Adipocyte (in vitro differentiated cells): ENCODE data around the gene AGGF1.
A peak's percentile ranks its signal among the peaks of the same experiment; 100 is the strongest.
"Not testable (repeated sequence)": the region's sequence is repeated elsewhere in the genome, so short reads cannot be mapped to it uniquely, and the experiment has no call there.

Experiments
- DNase-seq: peaks from one replicate; pipeline ENCODE4 v3.0.0-alpha.2; 2015; ENCODE audit warnings: low read depth
- H3K27me3 ChIP-seq: replicated peaks from 2 replicates; pipeline ENCODE4 v1.7.0; 2013; ENCODE audit warnings: mild to moderate bottlenecking, low read length, moderate library complexity; ENCODE audit not compliant: control insufficient read depth, insufficient read depth
- H3K36me3 ChIP-seq: 2 replicates; pipeline ENCODE4 v1.7.0; 2013; ENCODE audit warnings: low read length, mild to moderate bottlenecking, moderate library complexity; ENCODE audit not compliant: control insufficient read depth, insufficient read depth, severe bottlenecking
- H3K4me1 ChIP-seq: 2 replicates; pipeline ENCODE4 v1.7.0; 2013; ENCODE audit warnings: mild to moderate bottlenecking, low read length, moderate library complexity; ENCODE audit not compliant: control insufficient read depth, insufficient read depth
- H3K4me3 ChIP-seq: 2 replicates; pipeline ENCODE4 v1.7.0; 2013; ENCODE audit warnings: mild to moderate bottlenecking, low read length, moderate library complexity
- H3K9ac ChIP-seq: 2 replicates; pipeline ENCODE4 v1.7.0; 2013; ENCODE audit warnings: mild to moderate bottlenecking, low read length, moderate library complexity
- H3K9me3 ChIP-seq: 2 replicates; pipeline ENCODE4 v1.7.0; 2013; ENCODE audit warnings: mild to moderate bottlenecking, low read length, moderate library complexity; ENCODE audit not compliant: control insufficient read depth

AGGF1 gene

DNA sequence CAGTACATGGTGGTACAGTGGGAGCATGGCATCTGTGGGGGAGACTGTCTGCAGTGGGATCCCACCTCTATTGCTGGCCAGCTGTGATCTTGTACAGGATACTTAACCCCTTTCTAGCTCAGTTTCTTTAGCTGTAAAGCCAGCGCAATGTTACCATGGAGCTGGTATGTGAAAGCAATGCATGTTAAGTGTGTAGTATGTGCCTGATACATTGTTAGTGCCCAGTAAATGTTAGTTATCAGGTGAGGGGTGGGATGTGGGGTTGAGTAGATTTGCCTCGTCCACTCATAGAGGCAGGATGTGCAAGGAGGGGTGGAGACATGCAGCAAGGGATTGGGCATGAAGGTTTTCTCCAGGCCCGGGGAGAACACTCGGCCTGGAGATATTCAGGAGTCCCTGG lies 44.5 kb downstream of the AGGF1 start:
- no peak overlapping the region for H3K9ac ChIP-seq
- H3K27me3 ChIP-seq = no peaks in the 10 kb centered on the region
- no peak for DNase-seq
- H3K4me3 ChIP-seq = no peak overlapping the region
- no peaks in the 10 kb centered on the region for H3K36me3 ChIP-seq
- H3K4me1 ChIP-seq = peaks cover 10% of the 10 kb centered on the region
- H3K9me3 ChIP-seq = no peaks in the 10 kb centered on the region

DNA sequence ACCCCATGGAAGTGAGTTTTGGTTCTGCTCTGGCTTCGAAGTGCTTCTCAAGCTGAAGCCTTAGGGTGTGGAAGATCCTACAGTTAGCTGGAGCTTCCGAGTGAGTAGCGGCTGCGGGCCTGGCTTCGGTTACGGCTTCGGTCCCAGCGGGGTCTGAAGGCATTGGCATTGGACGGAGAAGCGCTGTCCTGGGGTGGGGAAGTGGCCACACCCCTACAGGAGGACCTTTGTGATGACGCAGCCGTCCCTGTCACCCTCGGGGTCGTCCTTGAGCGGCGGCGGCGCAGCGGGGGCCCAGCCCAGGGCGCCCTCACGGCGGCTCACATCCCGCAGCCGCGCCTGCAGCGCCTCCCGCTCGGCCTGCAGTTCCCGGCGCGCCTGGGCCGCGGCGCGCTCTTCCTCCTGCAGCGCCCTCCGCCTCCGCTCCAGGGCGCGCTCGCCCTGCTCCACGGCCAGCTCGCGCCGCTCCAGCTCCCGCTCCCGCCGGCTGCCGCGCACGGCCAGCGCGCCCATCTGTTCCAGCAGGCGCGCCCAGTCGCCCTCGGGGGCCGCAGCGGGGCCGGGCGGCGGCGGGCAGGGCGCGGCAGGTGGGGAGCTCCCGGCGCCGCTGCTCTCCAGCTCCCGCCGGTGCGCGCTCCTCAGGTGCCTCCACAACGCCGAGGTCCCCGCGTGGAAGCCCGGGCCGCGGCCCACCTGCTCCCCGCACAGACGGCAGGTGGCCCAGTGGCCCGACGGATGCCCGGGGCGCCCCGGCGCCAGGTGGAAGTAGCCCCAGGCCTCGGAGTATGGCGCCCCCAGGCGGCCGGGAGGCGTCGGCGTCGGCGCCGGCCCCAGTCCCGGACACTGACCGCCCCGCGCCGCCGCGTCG lies 47.0 kb downstream of the AGGF1 start:
- H3K4me1 ChIP-seq = peaks cover 10% of the 10 kb centered on the region
- H3K4me3 ChIP-seq = peak overlapping the region; percentile 75
- peak overlapping the region; percentile 69 for H3K9ac ChIP-seq
- no peaks in the 10 kb centered on the region for H3K36me3 ChIP-seq
- peak; percentile 68 for DNase-seq
- no peaks in the 10 kb centered on the region for H3K9me3 ChIP-seq
- H3K27me3 ChIP-seq = no peaks in the 10 kb centered on the region

- no peak for DNase-seq
- no peaks in the 10 kb centered on the region for H3K27me3 ChIP-seq
- H3K4me3 ChIP-seq = peak overlapping the region; percentile 75
- peaks cover 10% of the 10 kb centered on the region for H3K4me1 ChIP-seq
- H3K9me3 ChIP-seq = no peaks in the 10 kb centered on the region
- H3K9ac ChIP-seq = peak overlapping the region; percentile 66
- H3K36me3 ChIP-seq = no peaks in the 10 kb centered on the region
Measured at GRCh38 chr5:77077829-77078176, 47.6 kb downstream of the AGGF1 start.

DNA sequence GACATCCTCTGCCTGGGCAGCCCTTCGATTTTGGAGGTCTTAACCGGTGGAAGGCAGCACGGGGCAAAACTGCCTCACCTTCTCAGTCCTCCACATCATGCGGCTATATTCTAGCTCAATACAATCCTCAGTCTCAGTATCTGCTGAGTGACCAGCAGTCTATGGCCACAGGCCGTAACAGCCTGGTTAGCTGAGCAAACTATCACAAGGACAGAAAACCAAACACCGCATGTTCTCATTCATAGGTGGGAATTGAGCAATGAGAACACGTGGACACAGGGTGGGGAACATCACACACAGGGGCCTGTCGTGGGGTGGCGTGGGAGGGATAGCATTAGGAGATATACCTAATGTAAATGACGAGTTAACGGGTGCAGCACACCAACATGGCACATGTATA lies 50.3 kb downstream of the AGGF1 start:
- DNase-seq, H3K4me3 ChIP-seq, H3K9ac ChIP-seq, H3K27me3 ChIP-seq, H3K9me3 ChIP-seq: not testable (repeated sequence)
- Histone ChIP-seq H3K36me3 (peaks cover 14% of the 10 kb centered on the region), H3K4me1 (peaks cover 10% of the 10 kb centered on the region)

- Histone ChIP-seq H3K36me3 (peaks cover 14% of the 10 kb centered on the region), H3K4me1 (peaks cover 10% of the 10 kb centered on the region), H3K4me3 (no peak overlapping the region), H3K27me3 (no peaks in the 10 kb centered on the region), H3K9ac (no peak overlapping the region), H3K9me3 (no peaks in the 10 kb centered on the region)
- DNase-seq = no peak
Measured at GRCh38 chr5:77080905-77081304, 50.7 kb downstream of the AGGF1 start.

- Histone ChIP-seq H3K27me3 (no peaks in the 10 kb centered on the region), H3K4me1 (peaks cover 6% of the 10 kb centered on the region), H3K9me3 (no peaks in the 10 kb centered on the region), H3K9ac (no peak overlapping the region), H3K4me3 (no peak overlapping the region), H3K36me3 (peaks cover 14% of the 10 kb centered on the region)
- DNase-seq = no peak
Measured at GRCh38 chr5:77082280-77082679, 52.1 kb downstream of the AGGF1 start.

- Histone ChIP-seq H3K27me3 (no peaks in the 10 kb centered on the region), H3K4me1 (peaks cover 10% of the 10 kb centered on the region), H3K4me3 (no peak overlapping the region), H3K9ac (no peak overlapping the region), H3K36me3 (peaks cover 14% of the 10 kb centered on the region), H3K9me3 (no peaks in the 10 kb centered on the region)
- no peak for DNase-seq
Measured at GRCh38 chr5:77083088-77083487, 52.9 kb downstream of the AGGF1 start.

DNA sequence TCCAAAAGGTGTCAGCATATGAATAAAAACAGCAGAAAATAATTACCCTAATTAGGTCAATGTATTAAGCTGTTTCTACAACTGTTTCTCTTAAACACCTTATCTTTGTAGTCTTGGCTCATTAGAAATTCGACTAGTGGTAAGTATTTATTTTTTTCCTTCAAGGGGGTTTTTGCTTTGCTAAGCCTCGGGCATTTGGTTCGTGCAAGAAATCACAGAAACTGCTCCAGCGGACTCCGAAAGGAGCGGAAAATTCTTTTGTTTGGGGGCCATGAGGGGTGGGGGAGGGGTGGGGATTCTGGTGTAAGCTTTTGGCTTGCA lies 56.1 kb downstream of the AGGF1 start:
- Histone ChIP-seq H3K4me1 (peaks cover 11% of the 10 kb centered on the region), H3K27me3 (no peaks in the 10 kb centered on the region), H3K9ac (peak overlapping the region; percentile 86), H3K36me3 (peaks cover 14% of the 10 kb centered on the region), H3K9me3 (no peaks in the 10 kb centered on the region), H3K4me3 (peak overlapping the region; percentile 86)
- peak; percentile 80 for DNase-seq

- Histone ChIP-seq H3K9ac (peak within 1 kb of the TSS; percentile 86), H3K4me1 (peaks cover 11% of the 10 kb centered on the region), H3K36me3 (peaks cover 14% of the 10 kb centered on the region), H3K9me3 (no peaks in the 10 kb centered on the region), H3K4me3 (peak within 1 kb of the TSS; percentile 86), H3K27me3 (no peaks in the 10 kb centered on the region)
- peak; percentile 81 for DNase-seq
Measured at GRCh38 chr5:77086689-77087483, 56.7 kb downstream of the AGGF1 start, which contains the start of gene ZBED3. Gene ZBED3 (minus strand): TSS chr5:77087285. CDS start chr5:77077878, 9,407 bp downstream.

GRCh38 chr5:77087484-77088261 lies 57.5 kb downstream of the AGGF1 start:
- H3K36me3 ChIP-seq = peaks cover 14% of the 10 kb centered on the region
- H3K9me3 ChIP-seq = no peaks in the 10 kb centered on the region
- peaks cover 11% of the 10 kb centered on the region for H3K4me1 ChIP-seq
- H3K9ac ChIP-seq = peak overlapping the region; percentile 86
- peak; percentile 36 for DNase-seq
- no peaks in the 10 kb centered on the region for H3K27me3 ChIP-seq
- peak overlapping the region; percentile 86 for H3K4me3 ChIP-seq

GRCh38 chr5:77095189-77095588 lies 65.0 kb downstream of the AGGF1 start:
- Histone ChIP-seq H3K9me3 (no peaks in the 10 kb centered on the region), H3K36me3 (no peaks in the 10 kb centered on the region), H3K4me1 (peaks cover 1% of the 10 kb centered on the region), H3K27me3 (no peaks in the 10 kb centered on the region), H3K9ac (no peak overlapping the region), H3K4me3 (no peak overlapping the region)
- no peak for DNase-seq
